ENCODE data around the gene FANCB.

DNA sequence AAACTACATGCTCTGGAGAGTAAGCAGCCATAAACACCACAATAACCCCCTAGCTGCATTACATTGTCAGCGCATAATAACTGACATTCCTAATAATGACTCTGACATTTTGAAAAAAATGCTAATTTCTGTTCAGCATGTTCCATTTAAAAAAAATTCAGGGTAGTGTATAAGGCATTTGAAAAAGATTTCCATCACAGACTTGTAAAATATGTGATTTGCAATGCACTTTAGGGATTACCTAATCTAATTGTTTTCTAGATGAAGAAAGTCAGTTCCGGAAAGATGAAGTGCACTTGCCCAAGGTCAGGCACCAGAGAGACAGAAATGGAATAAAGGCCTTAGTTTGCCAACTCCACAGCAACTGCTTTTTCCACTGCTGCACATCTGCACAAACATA, 55.3 kb downstream of the FANCB start:
- TF ChIP-seq, protein P1, sequence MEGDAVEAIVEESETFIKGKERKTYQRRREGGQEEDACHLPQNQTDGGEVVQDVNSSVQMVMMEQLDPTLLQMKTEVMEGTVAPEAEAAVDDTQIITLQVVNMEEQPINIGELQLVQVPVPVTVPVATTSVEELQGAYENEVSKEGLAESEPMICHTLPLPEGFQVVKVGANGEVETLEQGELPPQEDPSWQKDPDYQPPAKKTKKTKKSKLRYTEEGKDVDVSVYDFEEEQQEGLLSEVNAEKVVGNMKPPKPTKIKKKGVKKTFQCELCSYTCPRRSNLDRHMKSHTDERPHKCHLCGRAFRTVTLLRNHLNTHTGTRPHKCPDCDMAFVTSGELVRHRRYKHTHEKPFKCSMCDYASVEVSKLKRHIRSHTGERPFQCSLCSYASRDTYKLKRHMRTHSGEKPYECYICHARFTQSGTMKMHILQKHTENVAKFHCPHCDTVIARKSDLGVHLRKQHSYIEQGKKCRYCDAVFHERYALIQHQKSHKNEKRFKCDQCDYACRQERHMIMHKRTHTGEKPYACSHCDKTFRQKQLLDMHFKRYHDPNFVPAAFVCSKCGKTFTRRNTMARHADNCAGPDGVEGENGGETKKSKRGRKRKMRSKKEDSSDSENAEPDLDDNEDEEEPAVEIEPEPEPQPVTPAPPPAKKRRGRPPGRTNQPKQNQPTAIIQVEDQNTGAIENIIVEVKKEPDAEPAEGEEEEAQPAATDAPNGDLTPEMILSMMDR (conservative IDR thresholded peaks at IDR 0.05 in 1 of 2, IDR thresholded peaks at IDR 0.05 in 1 of 2; ENCODE audit: low read depth in 1 of 2, low read length in 2 of 2): no peak
- no peak for TF ChIP-seq EZH2 (IDR thresholded peaks at IDR 0.05; ENCODE audit: low read length, missing control alignments)
